HG03139 (cell line): ENCODE results near the gene DOK1.

ENCODE experiments used
- ATAC-seq: cut with Tn5 transposase; IDR thresholded peaks from one replicate; pipeline ENCODE4 v1.9.1; 2021; ENCODE audit not compliant: unreplicated experiment

DOK1 gene

GRCh38 chr2:74553892-74554819 lies at the start of gene DOK1, which contains the start of gene LOXL3:
Gene DOK1 (plus strand): TSS chr2:74554720. CDS start chr2:74554755, 35 bp downstream.
Gene LOXL3 (minus strand): TSS chr2:74553942. CDS start chr2:74552634, 1,308 bp downstream.
- ATAC-seq, result peak; percentile 45

- no peak for ATAC-seq
Measured at GRCh38 chr2:74505448-74506246, 48.9 kb upstream of the DOK1 start.

GRCh38 chr2:74507145-74507925 lies 47.2 kb upstream of the DOK1 start, which contains the start of gene PCGF1:
Gene PCGF1 (minus strand): TSS chr2:74507695. CDS start chr2:74507668, 27 bp downstream.
- ATAC-seq, result peak; percentile 86

GRCh38 chr2:74507926-74508520 lies 46.5 kb upstream of the DOK1 start:
- ATAC-seq, result no peak

- ATAC-seq, result no peak
Measured at GRCh38 chr2:74510272-74510671, 44.2 kb upstream of the DOK1 start.

GRCh38 chr2:74511104-74511989 lies 43.2 kb upstream of the DOK1 start:
- ATAC-seq, result no peak

GRCh38 chr2:74512744-74513604 lies 41.5 kb upstream of the DOK1 start:
- ATAC-seq, result no peak

- ATAC-seq, result no peak
Measured at GRCh38 chr2:74513605-74514367, 40.7 kb upstream of the DOK1 start.

GRCh38 chr2:74514368-74515270 lies 39.9 kb upstream of the DOK1 start, which contains the start of gene TLX2:
Gene TLX2 (plus strand): TSS chr2:74514450. CDS start chr2:74514807, 357 bp downstream.
- no peak for ATAC-seq

GRCh38 chr2:74515271-74515980 lies 39.1 kb upstream of the DOK1 start:
- ATAC-seq, result peak; percentile 29

- ATAC-seq, result peak; percentile 63
Measured at GRCh38 chr2:74515981-74516633, 38.4 kb upstream of the DOK1 start.

GRCh38 chr2:74516650-74517049 lies 37.9 kb upstream of the DOK1 start:
- ATAC-seq, result no peak

- ATAC-seq, result no peak
Measured at GRCh38 chr2:74522516-74522915, 32.0 kb upstream of the DOK1 start.

GRCh38 chr2:74524005-74524404 lies 30.5 kb upstream of the DOK1 start:
- ATAC-seq, result no peak

GRCh38 chr2:74524955-74525716 lies 29.4 kb upstream of the DOK1 start:
- no peak for ATAC-seq
